Central memory CD8-positive, alpha-beta T cell (primary cell): ENCODE data around the gene SIGLEC6.
"Not testable (repeated sequence)": the region's sequence is repeated elsewhere in the genome, so short reads cannot be mapped to it uniquely, and the experiment has no call there.

Experiments
- ATAC-seq: fragments of 150-1000 bp; cut with Tn5 transposase; replicated peaks from 2 replicates; pipeline ENCODE4 v1.10.0; 2022; ENCODE audit warnings: mild to moderate bottlenecking, moderate FRiP score, moderate number of reproducible peaks; ENCODE audit not compliant: poor library complexity, severe bottlenecking; ENCODE audit errors: extremely low read depth
- DNase-seq, 2 donors: peaks; one replicate each; pipeline ENCODE4 v3.0.0; 2021; ENCODE audit warnings: low spot score in 2 of 2
- H3K27ac Mint-ChIP-seq: one replicate; pipeline ENCODE4 v1.8.0; 2022; ENCODE audit warnings: low read depth, mild to moderate bottlenecking, moderate library complexity, mixed read lengths
- H3K27me3 Mint-ChIP-seq: one replicate; pipeline ENCODE4 v1.8.0; 2022; ENCODE audit warnings: mixed read lengths
- H3K36me3 Mint-ChIP-seq: one replicate; pipeline ENCODE4 v1.8.0; 2022; ENCODE audit warnings: mild to moderate bottlenecking, moderate library complexity, mixed read lengths; ENCODE audit not compliant: insufficient read depth
- H3K4me1 Mint-ChIP-seq: one replicate; pipeline ENCODE4 v1.8.0; 2022; ENCODE audit warnings: mixed read lengths
- H3K4me3 Mint-ChIP-seq: one replicate; pipeline ENCODE4 v1.8.0; 2022; ENCODE audit warnings: mild to moderate bottlenecking, moderate library complexity, mixed read lengths
- H3K9me3 Mint-ChIP-seq: one replicate; pipeline ENCODE4 v1.8.0; 2022; ENCODE audit warnings: mixed read lengths

Gene SIGLEC6

GRCh38 chr19:51514866-51515481 is 16.5 kb downstream of the SIGLEC6 start:
- peaks cover 2% of the 10 kb centered on the region for H3K36me3 Mint-ChIP-seq
- H3K4me1 Mint-ChIP-seq, result no peaks in the 10 kb centered on the region
- H3K4me3 Mint-ChIP-seq, result no peak overlapping the region
- H3K9me3 Mint-ChIP-seq, result no peaks in the 10 kb centered on the region
- peaks cover 55% of the 10 kb centered on the region for H3K27me3 Mint-ChIP-seq
- ATAC-seq, result no peak
- DNase-seq, result no peak
- no peak overlapping the region for H3K27ac Mint-ChIP-seq

- Mint-ChIP-seq H3K27ac (no peak overlapping the region), H3K27me3 (peaks cover 62% of the 10 kb centered on the region), H3K4me1 (no peaks in the 10 kb centered on the region), H3K36me3 (peaks cover 2% of the 10 kb centered on the region), H3K9me3 (no peaks in the 10 kb centered on the region), H3K4me3 (no peak overlapping the region)
- DNase-seq, result no peak
- no peak for ATAC-seq
Observed at GRCh38 chr19:51513968-51514367, 17.5 kb downstream of the SIGLEC6 start.

- no peak for DNase-seq
- no peaks in the 10 kb centered on the region for H3K4me1 Mint-ChIP-seq
- peaks cover 2% of the 10 kb centered on the region for H3K36me3 Mint-ChIP-seq
- H3K9me3 Mint-ChIP-seq, result no peaks in the 10 kb centered on the region
- peaks cover 56% of the 10 kb centered on the region for H3K27me3 Mint-ChIP-seq
- no peak overlapping the region for H3K4me3 Mint-ChIP-seq
- no peak for ATAC-seq
- no peak overlapping the region for H3K27ac Mint-ChIP-seq
Observed at GRCh38 chr19:51511353-51511752, 20.1 kb downstream of the SIGLEC6 start.

GRCh38 chr19:51509823-51510660 is 21.4 kb downstream of the SIGLEC6 start:
- Mint-ChIP-seq H3K4me3 (no peak overlapping the region), H3K27ac (no peak overlapping the region), H3K9me3 (no peaks in the 10 kb centered on the region), H3K36me3 (no peaks in the 10 kb centered on the region), H3K4me1 (no peaks in the 10 kb centered on the region), H3K27me3 (peaks cover 56% of the 10 kb centered on the region)
- ATAC-seq (no peak), DNase-seq (no peak)

- H3K4me1 Mint-ChIP-seq, result no peaks in the 10 kb centered on the region
- ATAC-seq, result no peak
- H3K4me3 Mint-ChIP-seq, result no peak overlapping the region
- no peak overlapping the region for H3K27ac Mint-ChIP-seq
- no peak for DNase-seq
- peaks cover 47% of the 10 kb centered on the region for H3K27me3 Mint-ChIP-seq
- H3K9me3 Mint-ChIP-seq, result no peaks in the 10 kb centered on the region
- no peaks in the 10 kb centered on the region for H3K36me3 Mint-ChIP-seq
Observed at GRCh38 chr19:51508059-51508733, 23.3 kb downstream of the SIGLEC6 start.

- H3K36me3 Mint-ChIP-seq, result no peaks in the 10 kb centered on the region
- ATAC-seq (no peak), DNase-seq (no peak)
- H3K27ac Mint-ChIP-seq, result no peak overlapping the region
- no peaks in the 10 kb centered on the region for H3K9me3 Mint-ChIP-seq
- peaks cover 47% of the 10 kb centered on the region for H3K27me3 Mint-ChIP-seq
- H3K4me3 Mint-ChIP-seq, result no peak overlapping the region
- no peaks in the 10 kb centered on the region for H3K4me1 Mint-ChIP-seq
Observed at GRCh38 chr19:51507640-51508058, 23.8 kb downstream of the SIGLEC6 start.

GRCh38 chr19:51507192-51507591 is 24.3 kb downstream of the SIGLEC6 start:
- Mint-ChIP-seq H3K36me3 (no peaks in the 10 kb centered on the region), H3K27me3 (peaks cover 47% of the 10 kb centered on the region), H3K27ac (no peak overlapping the region), H3K4me3 (no peak overlapping the region), H3K4me1 (no peaks in the 10 kb centered on the region), H3K9me3 (no peaks in the 10 kb centered on the region)
- ATAC-seq (no peak), DNase-seq (no peak)

- Mint-ChIP-seq H3K27ac (no peak overlapping the region), H3K9me3 (no peaks in the 10 kb centered on the region), H3K4me1 (peaks cover 5% of the 10 kb centered on the region), H3K36me3 (no peaks in the 10 kb centered on the region), H3K27me3 (peaks cover 36% of the 10 kb centered on the region), H3K4me3 (no peak overlapping the region)
- no peak for DNase-seq
- ATAC-seq, result no peak
Observed at GRCh38 chr19:51505904-51506303, 25.6 kb downstream of the SIGLEC6 start.

GRCh38 chr19:51503896-51504295 is 27.6 kb downstream of the SIGLEC6 start:
- DNase-seq (no peak), ATAC-seq (no peak)
- no peaks in the 10 kb centered on the region for H3K36me3 Mint-ChIP-seq
- H3K27me3 Mint-ChIP-seq, result peaks cover 26% of the 10 kb centered on the region
- H3K4me3 Mint-ChIP-seq, result no peak overlapping the region
- peaks cover 5% of the 10 kb centered on the region for H3K4me1 Mint-ChIP-seq
- H3K9me3 Mint-ChIP-seq, result no peaks in the 10 kb centered on the region
- H3K27ac Mint-ChIP-seq, result no peak overlapping the region

GRCh38 chr19:51503286-51503817 is 28.1 kb downstream of the SIGLEC6 start:
- Mint-ChIP-seq H3K27ac (no peak overlapping the region), H3K36me3 (no peaks in the 10 kb centered on the region), H3K4me3 (no peak overlapping the region), H3K27me3 (peaks cover 26% of the 10 kb centered on the region), H3K9me3 (no peaks in the 10 kb centered on the region), H3K4me1 (peaks cover 5% of the 10 kb centered on the region)
- no peak for DNase-seq
- ATAC-seq, result no peak

- Mint-ChIP-seq H3K9me3 (no peaks in the 10 kb centered on the region), H3K36me3 (no peaks in the 10 kb centered on the region), H3K27me3 (peaks cover 20% of the 10 kb centered on the region), H3K4me3 (no peak within 1 kb of the TSS), H3K4me1 (peaks cover 5% of the 10 kb centered on the region), H3K27ac (no peak within 1 kb of the TSS)
- DNase-seq (no peak), ATAC-seq (no peak)
Observed at GRCh38 chr19:51501594-51502263, 29.7 kb downstream of the SIGLEC6 start, which contains the start of gene SIGLEC12. Gene SIGLEC12 (minus strand): TSS chr19:51501800. CDS start chr19:51501733, 67 bp downstream.

GRCh38 chr19:51500931-51501330 is 30.5 kb downstream of the SIGLEC6 start:
- not testable (repeated sequence) for H3K9me3 Mint-ChIP-seq, H3K4me3 Mint-ChIP-seq, H3K36me3 Mint-ChIP-seq, H3K27ac Mint-ChIP-seq, H3K4me1 Mint-ChIP-seq, ATAC-seq, DNase-seq
- peaks cover 23% of the 10 kb centered on the region for H3K27me3 Mint-ChIP-seq
